ENCODE results near the gene EPC2.

- TF ChIP-seq CTCF (conservative IDR thresholded peaks at IDR 0.05): no peak
- no peak for TF ChIP-seq ZFX (IDR thresholded peaks at IDR 0.05)
These were observed 31.2 kb downstream of the EPC2 start for GRCh38 chr2:148675708-148676107.

Measured in C4-2B (cell line).